Activated naive CD4-positive, alpha-beta T cell (primary cell): ENCODE data around the gene AANAT.
A peak's percentile ranks its signal among the peaks of the same experiment; 100 is the strongest.

Experiments used
- DNase-seq, 4 experiments: peaks; one replicate each; lab custom pipeline; 2025; lab: John Stamatoyannopoulos, UW

The AANAT gene

GRCh38 chr17:76442341-76443338 lies 24.8 kb upstream of the AANAT start:
- no peak for DNase-seq

- DNase-seq: no peak
Observed at GRCh38 chr17:76444518-76445311, 22.7 kb upstream of the AANAT start.

GRCh38 chr17:76445697-76446448 lies 21.5 kb upstream of the AANAT start:
- no peak for DNase-seq

GRCh38 chr17:76446449-76447231 lies 20.8 kb upstream of the AANAT start:
- no peak for DNase-seq

- no peak for DNase-seq
Observed at GRCh38 chr17:76447931-76448652, 19.3 kb upstream of the AANAT start.

GRCh38 chr17:76449126-76449525 lies 18.3 kb upstream of the AANAT start:
- no peak for DNase-seq

- no peak for DNase-seq
Observed at GRCh38 chr17:76451506-76451905, 15.9 kb upstream of the AANAT start.

- DNase-seq: no peak
Observed at GRCh38 chr17:76452127-76452659, 15.2 kb upstream of the AANAT start.

GRCh38 chr17:76452660-76453430 lies 14.6 kb upstream of the AANAT start, which contains the start of gene UBE2O:
Gene UBE2O (minus strand): TSS chr17:76453152. CDS start chr17:76453141, 11 bp downstream.
- DNase-seq: peak; percentile 68 to 90 (median 84)

- DNase-seq: no peak
Observed at GRCh38 chr17:76453431-76453743, 14.0 kb upstream of the AANAT start.

GRCh38 chr17:76458580-76459490 lies 8.6 kb upstream of the AANAT start:
- DNase-seq: no peak

- DNase-seq: no peak
Observed at GRCh38 chr17:76459674-76460073, 7.7 kb upstream of the AANAT start.

- no peak for DNase-seq
Observed at GRCh38 chr17:76461765-76462555, 5.4 kb upstream of the AANAT start.

GRCh38 chr17:76462556-76463290 lies 4.7 kb upstream of the AANAT start:
- no peak for DNase-seq

GRCh38 chr17:76466775-76467130 lies 650 bp upstream of the AANAT start:
- no peak for DNase-seq

GRCh38 chr17:76467809-76468633 lies 618 bp downstream of the AANAT start:
- DNase-seq: no peak
